Activated naive CD4-positive, alpha-beta T cell treated with Interleukin-2 at 50 U/mL for 16 hours (primary cell): ENCODE measurements around the gene ZBTB7C.

ENCODE experiments used
- DNase-seq: peaks from one replicate; pipeline ENCODE4 v3.0.0-alpha.2; 2020

Gene ZBTB7C

DNA sequence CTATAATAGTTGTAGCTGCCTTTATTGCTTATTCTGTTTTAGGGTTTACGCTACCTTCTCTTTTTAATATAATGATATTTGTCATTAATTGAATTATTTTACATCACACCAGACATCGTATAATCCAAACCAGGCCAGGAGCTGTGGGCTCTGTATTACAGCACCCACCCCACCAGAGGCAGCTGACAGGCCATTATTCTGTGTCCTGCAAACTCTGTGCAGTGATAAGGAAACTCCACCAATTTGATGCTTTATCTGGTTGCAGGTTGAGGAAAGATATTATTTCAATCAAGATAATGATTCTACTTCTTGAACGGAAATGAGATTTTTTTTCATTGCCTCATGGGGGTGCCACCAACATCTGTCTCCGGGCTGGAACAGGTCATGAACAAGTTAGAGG is 227.3 kb downstream of the ZBTB7C start:
- no peak for DNase-seq

DNA sequence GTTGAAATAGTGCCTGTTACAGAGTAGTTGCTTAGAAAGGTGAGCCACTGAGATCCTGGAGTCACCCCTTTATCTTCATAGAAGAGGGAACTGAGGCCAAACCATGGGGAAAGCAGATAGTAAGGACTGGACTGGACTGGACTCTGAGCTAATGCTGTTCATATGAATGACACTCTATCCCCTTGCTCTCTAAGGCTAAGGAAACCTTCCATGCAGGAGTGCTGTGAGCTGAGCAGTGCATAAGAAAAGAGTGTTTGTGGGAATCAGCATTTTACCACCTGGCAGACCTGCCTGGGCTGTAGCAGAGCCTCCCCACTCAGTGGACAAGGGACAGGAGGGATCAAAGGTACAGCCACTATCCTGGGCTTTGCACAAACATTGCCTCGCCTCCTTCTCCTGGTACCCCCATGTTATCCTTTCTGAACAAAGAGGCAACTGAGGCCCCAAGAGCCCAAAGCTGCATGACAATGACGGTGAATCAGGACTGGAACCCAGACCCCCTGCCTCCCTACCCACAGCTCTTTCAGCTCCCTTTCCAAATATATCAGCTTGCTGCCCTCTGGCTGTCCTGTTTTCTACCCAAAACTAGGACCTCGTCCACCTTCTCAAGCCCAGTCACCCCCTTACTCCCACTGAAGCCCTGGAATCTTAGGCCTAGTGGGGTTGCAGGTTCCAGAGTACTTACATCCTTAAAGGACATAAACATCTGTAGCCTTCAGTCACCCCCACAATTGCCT is 227.9 kb downstream of the ZBTB7C start:
- DNase-seq, result no peak

DNA sequence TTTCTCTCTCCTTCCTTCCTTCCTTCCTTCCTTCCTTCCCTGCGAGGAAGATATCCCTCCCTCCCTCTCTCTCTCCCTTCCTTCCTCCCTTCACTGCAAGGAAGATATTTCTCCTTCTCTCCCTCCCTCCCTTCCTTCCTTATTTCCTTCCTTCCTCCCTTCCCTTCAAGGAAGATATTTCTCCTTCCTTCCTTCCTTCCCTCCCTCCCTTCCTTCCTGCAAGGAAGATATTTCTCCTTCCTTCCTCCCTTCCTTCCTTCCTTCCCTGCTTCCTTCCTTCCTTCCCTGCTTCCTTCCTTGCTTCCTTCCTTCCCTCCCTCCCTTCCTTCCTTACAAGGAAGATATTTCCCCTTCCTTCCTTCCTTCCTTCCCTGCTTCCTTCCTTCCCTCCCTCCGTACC is 229.5 kb downstream of the ZBTB7C start:
- no peak for DNase-seq

DNA sequence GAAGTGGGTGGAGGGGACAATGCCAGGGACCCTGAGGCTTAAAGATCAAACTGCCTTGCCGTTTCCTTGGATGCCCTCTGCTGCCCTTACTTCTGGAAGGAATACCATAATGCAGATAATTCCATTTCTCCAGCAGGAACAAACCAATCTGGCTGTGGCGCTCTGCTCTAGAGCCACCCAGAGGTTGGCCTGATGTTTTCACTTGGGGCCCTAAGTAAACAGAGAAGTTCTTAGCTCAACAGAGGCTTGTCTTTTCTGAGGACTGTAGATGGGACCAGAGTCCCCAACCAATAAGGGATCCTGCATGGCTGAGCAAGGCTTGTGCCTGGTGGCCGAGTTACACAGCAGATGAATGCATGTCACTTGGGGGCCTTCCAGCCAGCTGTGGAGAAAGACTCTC is 230.2 kb downstream of the ZBTB7C start:
- no peak for DNase-seq

DNA sequence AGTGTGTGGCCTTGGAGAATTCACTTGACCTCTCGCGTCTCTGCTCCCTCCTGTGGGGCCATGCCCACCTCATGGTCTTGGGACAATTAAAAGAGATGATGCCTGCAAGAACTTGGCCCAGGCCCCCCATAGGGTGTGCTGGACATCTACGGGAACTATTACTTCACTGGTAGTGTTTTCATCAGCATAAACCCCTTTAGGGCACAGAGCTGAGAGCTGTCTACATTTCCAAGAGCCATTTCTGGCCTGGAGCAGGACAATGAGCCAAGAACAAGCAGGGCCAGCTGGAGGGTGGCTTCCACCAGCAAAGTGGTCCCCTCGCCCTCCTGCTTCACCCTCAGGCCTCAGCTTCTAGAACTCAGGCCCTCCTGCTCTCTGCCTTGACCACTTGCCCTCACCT is 232.3 kb downstream of the ZBTB7C start:
- no peak for DNase-seq

DNA sequence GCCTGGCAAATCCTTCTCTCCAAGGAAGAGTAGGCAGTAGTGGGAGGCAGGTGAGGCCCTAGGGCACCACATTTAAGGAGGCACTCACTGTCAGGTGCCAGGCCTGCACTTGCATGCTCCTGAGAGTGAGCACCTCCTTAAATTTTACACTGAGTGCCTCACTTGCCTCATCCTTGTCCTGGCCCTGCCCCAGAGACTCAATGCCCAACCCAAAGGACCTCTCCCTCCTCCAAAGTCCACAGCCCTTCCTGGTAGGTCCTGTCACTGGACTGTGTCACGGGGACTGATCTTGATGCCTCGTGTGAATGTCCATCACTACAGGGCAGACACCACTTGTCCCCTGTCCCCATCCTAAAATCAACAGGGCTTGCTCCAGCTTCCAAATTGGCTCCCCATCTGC is 235.6 kb downstream of the ZBTB7C start:
- DNase-seq, result no peak

DNA sequence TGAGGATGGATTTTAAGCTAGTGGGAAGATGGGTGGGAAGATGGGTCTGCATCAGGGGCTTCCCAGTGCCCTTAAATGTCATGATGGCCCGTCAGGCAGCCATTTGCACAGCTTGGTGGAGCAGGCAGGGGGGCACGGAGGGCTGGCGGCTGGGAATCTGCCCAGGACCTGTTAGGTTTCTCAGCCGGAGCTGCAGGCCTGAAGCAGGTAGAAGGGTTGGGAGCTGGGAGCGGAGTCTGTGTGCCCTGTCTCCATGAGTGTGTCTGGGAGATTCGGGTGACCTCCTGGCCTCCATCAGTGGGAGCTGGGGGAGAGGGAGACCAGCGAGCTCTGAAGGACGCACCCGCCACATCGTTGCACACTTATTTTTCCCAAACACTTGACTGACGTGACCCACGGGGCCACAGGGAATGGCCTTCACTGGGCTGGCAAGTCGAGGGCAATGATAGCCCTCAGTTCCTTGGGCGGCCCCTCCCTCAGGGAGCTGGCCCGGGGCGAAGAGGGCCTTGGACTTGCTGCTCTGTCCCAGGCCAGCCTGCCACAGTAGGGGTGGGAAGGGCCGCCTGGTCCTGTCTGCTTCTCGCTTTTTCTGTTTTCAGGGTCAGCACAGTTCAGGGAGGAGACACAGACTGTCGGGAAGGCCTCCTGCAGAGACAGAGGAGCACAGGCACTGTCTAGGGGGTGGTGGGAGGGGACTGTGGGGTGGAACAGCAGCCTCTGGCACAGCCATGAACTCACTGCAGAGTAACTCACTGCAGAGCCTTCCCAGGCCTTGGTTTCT is 236.8 kb downstream of the ZBTB7C start:
- no peak for DNase-seq

DNA sequence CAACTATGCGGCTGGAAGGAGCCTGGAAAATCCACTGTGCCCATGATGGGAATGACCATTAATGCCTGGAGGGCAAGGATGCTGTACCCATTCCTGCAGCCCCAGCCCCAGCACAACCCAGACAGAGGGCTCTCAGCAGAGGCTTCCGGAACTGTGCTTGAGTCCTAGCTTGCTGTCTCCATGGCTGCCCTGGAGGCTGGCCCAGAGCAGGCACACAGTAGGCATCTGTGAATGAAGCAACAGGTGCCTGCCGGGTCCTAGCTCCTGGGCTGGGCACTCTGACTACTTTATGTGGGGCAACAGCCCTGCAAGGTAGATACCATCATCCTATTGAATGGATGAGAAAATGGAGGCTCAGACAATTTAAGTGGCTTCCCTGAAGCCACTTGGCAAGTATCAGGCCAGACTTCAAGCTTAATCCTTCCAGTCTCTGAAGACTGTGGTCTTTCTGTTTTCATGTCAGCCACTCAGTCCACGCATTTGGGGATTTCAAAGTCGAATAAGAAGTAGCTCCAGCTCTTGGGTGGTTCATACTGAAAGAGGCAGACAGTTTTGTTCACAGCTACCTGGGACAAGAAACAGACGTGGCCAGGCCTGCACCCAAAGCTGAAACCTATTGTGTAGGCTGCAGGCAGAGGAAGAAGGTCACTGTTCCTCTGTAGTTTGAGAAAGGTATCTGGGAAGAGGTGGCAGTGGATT is 237.5 kb downstream of the ZBTB7C start:
- no peak for DNase-seq

DNA sequence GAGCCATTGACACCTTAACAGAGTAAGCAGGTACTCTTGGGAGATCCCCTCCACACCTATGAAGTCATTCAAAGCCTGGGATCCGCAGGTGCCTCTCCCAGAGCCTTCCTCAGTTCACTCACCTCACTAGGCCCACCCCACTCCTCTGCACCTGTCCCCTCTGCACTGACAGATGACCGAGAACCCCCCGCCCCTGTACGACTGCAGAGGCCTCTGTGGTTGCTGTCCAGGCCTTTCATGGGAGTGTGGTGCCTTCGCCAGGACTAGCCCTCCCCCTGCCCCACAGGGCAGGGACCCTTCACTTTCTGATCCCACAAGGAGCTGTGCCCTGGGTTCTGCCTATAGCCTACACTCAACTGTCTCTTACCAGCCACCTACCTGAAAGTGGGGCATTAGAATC is 238.5 kb downstream of the ZBTB7C start:
- DNase-seq, result no peak

DNA sequence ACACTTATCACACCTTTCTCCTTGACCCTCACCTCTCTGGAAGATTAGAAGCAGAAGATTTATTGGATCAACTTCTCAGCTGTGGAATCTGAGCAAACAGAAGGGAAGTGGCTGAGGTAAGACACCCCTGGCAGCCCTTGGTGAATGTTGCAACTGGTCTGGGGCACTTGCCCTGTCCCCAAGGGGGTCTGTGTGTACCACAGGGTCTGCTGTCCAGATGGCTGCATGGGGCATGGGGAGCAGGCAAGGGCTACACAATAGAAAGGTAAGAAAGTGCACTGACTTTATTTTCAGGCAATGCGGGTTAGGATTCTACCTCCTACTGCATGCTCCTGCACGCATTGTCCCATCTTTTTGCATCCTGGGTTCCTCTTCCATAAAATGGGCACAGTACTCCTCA is 240.3 kb downstream of the ZBTB7C start:
- no peak for DNase-seq

DNA sequence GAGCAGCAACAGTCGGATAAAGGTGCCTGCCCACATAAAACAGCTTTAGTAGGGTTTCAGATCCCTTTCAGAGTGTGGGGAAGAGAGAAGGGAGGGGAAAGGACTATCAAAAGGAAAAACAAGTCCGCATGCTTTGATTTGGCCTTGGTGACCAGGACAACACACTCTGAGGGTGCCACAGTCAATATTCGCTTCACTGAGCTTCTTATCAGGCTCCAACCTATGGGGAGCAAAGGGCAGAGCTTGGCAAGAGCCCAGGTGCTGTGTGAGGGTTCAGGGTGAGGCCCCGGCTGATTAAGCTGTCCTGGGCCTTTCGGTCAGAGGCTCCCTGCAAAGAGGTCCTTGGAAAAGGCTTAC is 241.3 kb downstream of the ZBTB7C start:
- no peak for DNase-seq

DNA sequence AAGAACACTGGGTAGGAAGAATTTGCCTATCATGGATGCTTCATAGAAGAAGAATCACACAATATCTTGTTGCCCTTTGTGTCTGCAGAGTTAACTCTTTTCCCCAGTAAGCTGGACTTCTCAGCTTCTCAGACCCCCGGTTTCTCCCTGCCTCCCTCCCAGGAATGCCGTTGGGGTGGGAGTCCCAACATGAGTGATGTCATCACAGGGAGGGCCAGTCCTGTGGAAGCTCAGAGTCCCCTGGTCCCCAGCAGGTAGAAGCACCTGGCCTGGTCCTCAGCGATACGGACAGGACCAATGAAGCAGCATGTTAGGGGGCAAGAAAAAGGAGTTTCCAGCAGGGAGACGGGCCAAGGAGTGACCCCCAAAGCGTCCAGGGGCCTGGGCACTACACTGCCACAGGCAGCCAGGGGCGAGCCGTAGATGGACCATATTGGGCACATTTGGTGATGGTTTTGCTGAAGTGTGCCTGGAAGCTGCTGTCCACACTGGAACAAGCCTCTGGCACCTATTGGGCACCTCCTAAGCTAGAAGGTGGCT is 242.8 kb downstream of the ZBTB7C start:
- DNase-seq, result no peak

DNA sequence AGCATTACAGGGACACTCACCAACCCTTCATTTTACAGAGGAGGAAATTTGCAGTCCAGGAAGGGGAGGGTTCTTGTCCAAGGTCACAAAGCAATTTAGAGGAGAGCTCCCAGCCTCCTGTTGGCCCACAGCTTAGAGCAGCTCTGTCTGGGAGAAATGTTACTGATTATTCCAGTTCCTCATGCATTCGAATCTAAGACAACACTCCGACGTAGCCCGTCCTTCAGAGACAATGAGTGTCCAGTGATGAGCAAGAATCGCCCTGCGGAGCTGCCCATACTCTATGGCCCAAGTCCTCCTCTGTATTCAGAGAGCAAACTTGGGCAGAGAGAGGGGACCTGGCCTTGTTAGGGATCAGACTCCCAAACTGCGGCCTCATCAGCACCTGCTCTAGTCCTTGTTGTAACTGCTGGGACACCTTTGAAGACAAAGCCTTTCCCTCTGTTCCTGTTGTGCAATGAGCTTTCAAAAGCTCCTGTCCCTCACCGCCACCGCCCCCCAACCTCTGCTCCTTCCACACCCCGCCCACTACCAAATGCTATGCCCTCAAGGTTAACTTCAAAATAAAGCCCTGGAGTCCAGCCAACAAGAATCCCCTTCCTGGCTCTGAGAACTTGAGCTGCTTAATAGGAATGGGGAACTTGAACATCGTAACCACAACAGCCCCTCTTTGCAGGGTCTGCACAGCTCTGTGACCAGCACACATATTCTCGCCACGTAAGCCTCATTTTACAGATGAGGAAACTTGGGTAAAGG is 243.9 kb downstream of the ZBTB7C start:
- DNase-seq, result no peak

DNA sequence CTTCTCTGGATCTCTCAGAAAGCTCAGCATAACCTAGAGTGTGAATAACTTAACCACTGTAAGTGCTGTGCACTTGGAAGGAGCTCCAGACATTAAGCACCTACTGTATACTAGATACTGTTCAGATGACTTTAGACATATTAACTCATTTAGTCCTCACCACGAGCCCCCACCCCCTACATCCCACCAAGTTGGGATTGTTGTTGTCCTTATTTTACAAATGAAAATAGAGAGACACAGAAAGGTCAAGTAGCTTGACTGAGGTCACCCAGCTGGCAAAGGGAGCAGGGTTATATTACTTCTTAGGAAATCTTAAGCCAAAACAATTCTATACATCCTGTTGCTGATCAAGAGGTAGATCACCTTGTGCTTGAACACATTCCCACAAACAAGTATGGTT is 244.5 kb downstream of the ZBTB7C start:
- DNase-seq, result no peak

DNA sequence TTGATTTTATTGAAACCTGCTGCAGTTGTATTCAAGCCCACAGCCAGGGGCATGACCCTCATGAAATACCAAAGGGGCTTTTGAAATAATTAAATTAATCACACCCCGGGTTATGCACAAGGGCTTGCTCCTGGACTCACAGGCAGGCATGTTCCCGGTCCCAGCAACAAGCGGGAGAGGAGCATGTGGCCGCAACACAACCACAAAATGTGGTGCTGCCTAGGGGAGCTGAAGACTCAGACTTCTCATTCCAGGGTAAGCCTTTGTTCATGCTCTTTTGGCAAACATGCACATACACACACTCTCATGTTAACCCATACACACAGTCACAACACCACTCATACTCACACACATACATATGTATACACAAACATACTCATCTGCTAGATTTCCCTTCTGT is 245.1 kb downstream of the ZBTB7C start:
- no peak for DNase-seq

DNA sequence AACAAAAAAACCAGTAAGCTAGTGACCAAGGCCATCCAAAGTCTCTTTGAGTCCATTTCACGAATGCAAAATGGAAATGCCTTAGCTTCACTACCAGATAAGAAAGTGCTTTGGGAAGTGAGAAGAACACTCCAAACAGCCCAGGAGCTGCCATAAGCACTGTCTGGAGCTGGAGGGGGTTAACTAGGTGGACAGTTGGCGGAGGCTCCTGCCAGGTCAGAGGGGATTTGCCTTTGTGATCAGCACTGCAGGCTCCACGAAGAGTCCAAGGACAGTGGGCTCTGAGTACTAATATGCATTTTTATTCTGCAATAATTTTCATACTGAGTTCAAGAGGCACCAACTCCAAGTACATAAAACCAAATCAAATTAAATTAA is 245.5 kb downstream of the ZBTB7C start:
- DNase-seq, result no peak

DNA sequence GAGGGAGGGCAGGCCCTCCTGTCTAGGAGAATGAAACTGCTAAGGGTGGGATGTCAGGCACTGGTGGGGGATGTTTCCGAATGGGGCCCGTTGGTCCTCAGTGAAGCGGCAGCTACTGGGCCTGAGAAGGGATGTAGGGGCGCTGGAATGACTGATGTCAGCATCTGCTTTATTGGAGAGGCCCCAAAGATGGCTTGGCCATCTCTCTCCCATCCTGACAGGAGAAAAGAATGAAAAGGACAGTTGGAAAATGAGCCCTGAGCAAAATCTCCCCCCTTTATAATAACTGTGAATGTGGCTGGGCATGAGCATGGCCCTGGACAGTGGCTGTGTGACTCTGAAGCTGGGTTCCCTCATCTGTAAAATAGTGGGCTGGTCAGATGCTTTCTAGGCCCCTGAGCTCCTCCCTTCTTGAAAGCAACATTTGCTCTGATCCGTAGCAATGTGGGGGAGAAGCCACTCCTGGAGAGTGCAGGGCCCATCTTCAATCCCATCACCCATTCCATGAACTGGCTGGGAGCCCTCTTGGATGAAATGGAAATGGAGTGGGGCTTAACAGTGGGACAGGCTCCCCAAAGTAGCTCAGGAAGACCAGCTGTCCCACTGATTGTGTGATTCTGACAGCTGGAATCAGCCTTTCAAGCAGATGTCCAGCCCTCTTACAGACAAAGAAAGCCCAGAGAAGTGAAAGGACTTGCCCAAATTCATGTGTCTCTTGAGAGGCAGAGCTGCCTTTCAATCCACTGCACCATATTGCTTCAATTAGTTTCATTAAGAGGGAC is 246.0 kb downstream of the ZBTB7C start:
- DNase-seq, result no peak

DNA sequence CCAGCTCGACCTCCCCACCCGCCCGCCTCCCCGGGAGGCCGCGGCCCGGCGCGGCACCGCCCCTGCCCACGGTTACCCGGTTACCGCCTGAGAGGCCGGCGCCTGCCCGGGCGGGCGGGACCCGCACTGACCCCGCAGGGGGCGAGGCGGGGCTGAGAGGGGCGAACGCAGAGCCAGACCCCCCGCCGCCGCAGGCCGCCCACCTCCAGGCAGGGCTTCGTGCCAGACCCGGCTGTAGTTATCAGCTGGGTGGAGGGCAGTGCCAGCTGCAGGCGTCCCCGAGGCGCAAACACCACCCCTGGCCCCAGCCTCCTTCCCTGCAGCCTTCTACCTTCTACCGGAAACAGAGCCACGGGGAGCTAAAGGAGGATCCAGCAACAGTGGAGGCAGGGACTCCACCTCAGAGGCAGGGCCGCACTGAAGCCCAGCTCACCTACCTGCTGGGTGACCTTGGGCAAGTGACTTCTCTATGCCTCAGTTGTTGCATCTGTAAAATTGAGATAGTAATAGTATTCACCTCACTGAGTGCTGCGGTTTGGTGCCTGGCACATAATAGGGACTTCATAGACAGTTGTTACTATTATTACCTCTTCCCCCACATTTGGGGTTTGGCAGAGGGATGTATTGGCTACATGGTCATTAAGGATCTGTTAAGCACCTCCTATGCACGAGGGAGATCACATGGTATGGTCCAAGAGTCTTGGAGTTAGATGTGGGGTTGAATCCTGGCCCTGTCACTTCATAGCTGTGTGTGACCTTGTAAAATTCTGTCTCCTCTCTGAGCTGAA is 247.1 kb downstream of the ZBTB7C start:
- no peak for DNase-seq

DNA sequence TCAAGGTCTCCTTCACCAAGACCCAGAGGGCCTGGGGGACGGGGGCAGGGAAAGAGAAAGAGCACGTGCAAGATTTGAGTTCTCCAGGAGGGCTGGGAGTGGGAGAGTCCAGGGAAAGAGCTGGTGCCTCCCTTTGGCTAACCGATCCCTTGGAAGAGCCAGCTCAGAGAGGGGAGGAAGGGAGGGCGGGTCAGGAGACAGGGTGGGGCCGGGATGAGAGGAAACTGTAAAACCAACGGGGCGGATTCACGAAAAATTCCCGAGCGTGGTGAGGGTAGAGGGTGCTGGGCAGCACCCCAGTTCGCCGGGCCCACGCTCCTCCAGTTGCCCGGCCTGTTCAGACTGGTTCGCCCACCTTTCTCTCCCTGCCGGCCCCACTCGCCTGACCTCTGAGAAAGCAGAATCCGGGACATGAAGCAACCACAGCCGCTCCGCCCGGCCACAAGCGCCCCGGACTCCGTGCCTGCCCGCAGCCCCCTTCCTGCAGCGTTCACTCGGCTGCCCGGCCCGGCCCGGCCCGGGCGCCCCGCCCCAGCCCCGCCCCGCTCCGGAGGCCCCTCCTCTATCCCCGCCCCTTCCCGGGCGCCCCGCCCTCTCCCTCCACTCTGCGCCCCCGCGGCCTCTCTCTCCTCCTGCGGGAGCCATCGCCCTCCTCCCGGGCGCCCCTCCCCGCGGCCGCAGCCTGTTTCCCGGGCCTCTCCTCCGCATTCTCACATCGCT is 247.8 kb downstream of the ZBTB7C start:
- peak; percentile 63 for DNase-seq

DNA sequence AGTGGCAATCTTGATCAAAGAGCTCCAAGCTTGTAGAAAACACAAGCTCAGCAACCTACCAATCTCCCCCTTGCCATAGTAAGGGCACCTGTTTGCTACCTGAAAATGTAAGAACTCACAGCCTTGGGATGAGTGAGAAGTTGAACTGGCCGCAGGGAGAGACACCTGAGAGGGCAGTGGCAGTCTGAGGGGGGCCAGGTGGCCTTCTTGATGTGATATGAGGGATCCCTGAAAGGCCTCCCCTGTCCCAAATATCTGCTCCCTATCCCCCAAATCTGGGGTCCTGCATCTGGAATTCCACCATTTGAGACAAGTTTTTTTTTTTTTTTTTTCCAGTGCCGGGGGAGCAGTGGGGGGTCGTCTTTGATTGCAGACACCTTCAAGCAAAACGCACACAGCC is 248.6 kb downstream of the ZBTB7C start:
- DNase-seq, result no peak

DNA sequence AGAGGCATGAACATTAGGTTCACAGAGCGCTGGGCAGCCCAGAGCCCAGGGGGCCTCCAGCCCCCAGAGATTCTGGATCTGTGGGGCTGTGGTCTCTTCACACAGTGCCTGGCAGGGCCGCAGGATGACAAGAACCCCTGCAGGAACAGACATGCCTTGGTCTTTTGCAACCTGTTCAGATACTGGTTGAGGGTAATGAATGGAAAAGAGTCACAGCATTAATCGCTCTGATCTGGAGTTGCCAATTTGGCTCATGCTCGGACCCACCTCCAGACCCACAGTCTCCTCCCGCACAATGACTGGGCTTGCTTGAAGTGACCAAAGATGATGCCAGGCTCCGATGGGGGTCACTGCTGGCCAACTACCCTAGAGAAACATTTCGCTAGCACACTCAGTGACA is 249.4 kb downstream of the ZBTB7C start:
- DNase-seq, result no peak
